SIG-M5 treated with dmso at 0.1 percent for 504 hours (cell line): Measurements from ENCODE around the gene PSMC2.
A peak's percentile ranks its signal among the peaks of the same experiment; 100 is the strongest.
"Not testable (repeated sequence)": the region's sequence is repeated elsewhere in the genome, so short reads cannot be mapped to it uniquely, and the experiment has no call there.

Source experiments
- DNase-seq: peaks from one replicate; lab custom pipeline; 2025; ENCODE audit not compliant: unreplicated experiment; lab: John Stamatoyannopoulos, UW

Gene PSMC2

GRCh38 chr7:103373866-103374643 lies 26.6 kb downstream of the PSMC2 start:
- no peak for DNase-seq

DNA sequence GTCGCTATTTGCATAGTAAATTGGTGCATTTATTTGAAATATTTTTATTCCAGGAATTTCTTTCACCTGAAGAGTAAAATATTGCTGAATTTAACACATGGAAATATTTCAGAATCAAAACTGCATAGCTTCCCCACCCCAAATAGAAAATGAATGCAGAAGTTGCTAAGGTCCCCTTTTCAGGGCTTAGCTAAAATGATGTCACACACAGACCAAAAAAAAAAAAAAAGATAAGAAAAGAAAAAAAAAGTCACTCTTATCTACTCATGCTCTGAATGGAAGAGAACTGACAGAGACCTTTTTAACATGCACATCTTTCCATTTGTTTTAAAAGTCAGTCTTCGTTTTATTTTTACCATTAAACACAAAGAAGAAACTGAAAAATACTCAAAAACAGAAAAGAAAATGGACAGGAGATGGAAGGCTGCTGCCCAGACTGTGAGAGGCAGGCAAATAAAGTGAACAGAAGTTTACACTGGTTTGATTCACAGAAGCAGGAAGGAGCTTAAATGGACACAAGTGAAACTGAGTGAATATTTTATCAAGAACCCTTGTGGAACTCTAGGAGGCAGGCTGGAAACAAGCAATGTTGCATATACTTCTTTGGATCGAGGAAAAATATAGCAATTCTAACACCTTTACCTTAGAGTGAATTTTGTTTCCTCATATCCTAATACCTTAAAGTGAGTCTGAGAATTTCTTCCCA lies 32.0 kb downstream of the PSMC2 start:
- peak; percentile 32 for DNase-seq

GRCh38 chr7:103380395-103381191 lies 33.1 kb downstream of the PSMC2 start:
- no peak for DNase-seq

- DNase-seq = no peak
These were observed 34.0 kb downstream of the PSMC2 start for GRCh38 chr7:103381280-103382031.

- no peak for DNase-seq
These were observed 34.6 kb downstream of the PSMC2 start for GRCh38 chr7:103382032-103382402.

- peak; percentile 43 for DNase-seq
These were observed 39.8 kb downstream of the PSMC2 start for GRCh38 chr7:103387242-103387641.

GRCh38 chr7:103388469-103389140 lies 41.2 kb downstream of the PSMC2 start:
- DNase-seq = no peak

- DNase-seq = no peak
These were observed 41.8 kb downstream of the PSMC2 start for GRCh38 chr7:103389263-103389662.

- no peak for DNase-seq
These were observed 43.7 kb downstream of the PSMC2 start for GRCh38 chr7:103391150-103391549.

- no peak for DNase-seq
These were observed 44.5 kb downstream of the PSMC2 start for GRCh38 chr7:103391976-103392375.

- no peak for DNase-seq
These were observed 47.1 kb downstream of the PSMC2 start for GRCh38 chr7:103394566-103394965.

GRCh38 chr7:103395071-103395470 lies 47.6 kb downstream of the PSMC2 start:
- DNase-seq = no peak

GRCh38 chr7:103396471-103396870 lies 49.0 kb downstream of the PSMC2 start:
- DNase-seq = no peak

DNA sequence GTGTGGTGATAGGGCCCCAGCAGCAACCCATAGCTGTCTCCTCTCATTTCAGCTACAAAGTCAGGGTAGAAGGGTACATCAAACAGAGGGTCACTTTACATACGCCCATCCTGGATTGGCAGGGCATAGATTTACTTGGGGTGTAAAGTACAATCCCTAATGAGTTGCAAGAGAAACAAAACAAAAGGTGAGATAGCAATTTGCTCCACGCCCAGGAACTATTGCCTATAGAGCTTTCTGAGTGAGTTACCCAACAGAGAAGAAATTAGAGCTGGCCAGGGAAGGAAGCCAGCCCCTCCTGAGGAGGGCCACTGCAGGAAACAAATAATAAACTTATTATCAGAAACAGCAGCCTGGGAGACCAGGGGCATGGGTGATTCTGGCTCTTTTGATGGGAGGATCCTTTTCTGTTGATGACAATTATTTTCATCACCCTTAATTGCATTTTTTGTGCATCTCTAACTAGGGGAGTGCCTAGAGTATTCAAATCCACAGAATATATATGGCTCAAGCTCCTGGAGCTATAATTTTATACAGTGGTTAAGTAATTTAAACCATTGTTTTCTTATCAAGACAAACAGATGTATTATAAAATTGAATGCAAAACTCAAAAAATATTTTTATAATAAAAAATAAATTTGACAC lies 51.2 kb downstream of the PSMC2 start:
- DNase-seq = no peak

- not testable (repeated sequence) for DNase-seq
These were observed 52.2 kb downstream of the PSMC2 start for GRCh38 chr7:103399687-103400086.

DNA sequence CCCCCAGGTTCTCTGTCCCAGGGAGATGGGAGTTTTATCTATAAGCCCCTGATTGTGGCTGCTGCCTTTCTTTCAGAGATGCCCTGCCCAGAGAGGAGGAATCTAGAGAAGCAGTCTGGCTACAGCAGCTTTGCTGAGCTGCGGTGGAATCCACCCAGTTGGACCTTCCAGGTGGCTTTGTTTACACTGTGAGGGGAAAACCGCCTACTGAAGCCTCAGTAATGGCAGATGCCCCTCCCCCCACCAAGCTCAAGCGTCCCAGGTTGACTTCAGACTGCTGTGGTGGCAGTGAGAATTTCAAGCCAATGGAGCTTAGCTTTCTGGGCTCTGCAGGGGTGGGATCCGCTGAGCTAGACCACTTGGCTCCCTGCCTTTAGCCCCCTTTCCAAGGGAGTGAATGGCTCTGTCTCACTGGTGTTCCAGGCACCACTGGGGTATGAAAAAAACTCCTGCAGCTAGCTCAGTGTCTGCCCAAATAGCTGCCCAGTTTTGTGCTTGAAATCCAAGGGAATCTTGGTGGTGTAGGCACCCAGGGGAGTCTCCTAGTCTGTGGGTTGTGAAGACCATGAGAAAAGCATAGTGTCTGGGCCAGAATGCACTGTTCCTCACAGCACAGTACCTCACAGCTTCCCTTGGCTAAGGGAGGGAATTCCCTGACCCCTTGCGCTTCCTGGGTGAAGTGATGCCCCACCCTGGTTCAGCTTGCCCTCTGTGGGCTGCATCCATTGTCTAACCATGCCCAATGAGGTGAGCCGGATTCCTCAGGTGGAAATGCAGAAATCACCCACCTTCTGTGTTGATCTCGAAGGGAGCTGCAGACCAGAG lies 58.6 kb downstream of the PSMC2 start:
- DNase-seq = not testable (repeated sequence)

GRCh38 chr7:103412151-103412550 lies 64.7 kb downstream of the PSMC2 start:
- DNase-seq = no peak

GRCh38 chr7:103413407-103413806 lies 66.0 kb downstream of the PSMC2 start:
- DNase-seq = no peak

- DNase-seq = no peak
These were observed 70.8 kb downstream of the PSMC2 start for GRCh38 chr7:103418241-103418640.
